Hepatocyte (in vitro differentiated cells): ENCODE data around the gene SYN1. TPM values are rescaled to one million over a fixed set of nuclear protein-coding genes. Genes with fewer than 3 reads are reported as not detected.

Experiments used
- DNase-seq: peaks from one replicate; pipeline ENCODE4 v3.0.0-alpha.2; 2016; ENCODE audit warnings: low spot score
- H2AFZ ChIP-seq: fragments of 200-600 bp; sonication (generic); 2 replicates; pipeline ENCODE4 v1.6.0; 2016; ENCODE audit warnings: antibody characterized with exemption, mild to moderate bottlenecking
- H3K27ac ChIP-seq: fragments of 200-600 bp; sonication (generic); 2 replicates; pipeline ENCODE4 v1.5.1; 2016; ENCODE audit warnings: mild to moderate bottlenecking
- H3K27me3 ChIP-seq: fragments of 200-600 bp; sonication (generic); 2 replicates; pipeline ENCODE4 v1.6.1; 2016
- H3K36me3 ChIP-seq: fragments of 200-600 bp; sonication (generic); replicated peaks from 2 replicates; pipeline ENCODE4 v1.5.1; 2016; ENCODE audit warnings: low read depth; ENCODE audit not compliant: insufficient read depth
- H3K4me1 ChIP-seq: fragments of 200-600 bp; sonication (generic); 2 replicates; pipeline ENCODE4 v1.5.1; 2016; ENCODE audit warnings: mild to moderate bottlenecking, moderate library complexity; ENCODE audit not compliant: insufficient read depth
- H3K4me2 ChIP-seq: fragments of 200-600 bp; sonication (generic); 2 replicates; pipeline ENCODE4 v1.6.0; 2016
- H3K4me3 ChIP-seq: fragments of 200-600 bp; sonication (generic); 2 replicates; pipeline ENCODE4 v1.5.1; 2016; ENCODE audit warnings: mild to moderate bottlenecking
- H3K79me2 ChIP-seq: fragments of 200-600 bp; sonication (generic); 2 replicates; pipeline ENCODE4 v1.6.0; 2017; ENCODE audit warnings: mild to moderate bottlenecking
- H3K9me2 ChIP-seq: fragments of 200-600 bp; sonication (generic); replicated peaks from 2 replicates; pipeline ENCODE4 v1.6.0; 2017; ENCODE audit warnings: mild to moderate bottlenecking; ENCODE audit not compliant: insufficient read depth
- H3K9me3 ChIP-seq: fragments of 200-600 bp; sonication (generic); 2 replicates; pipeline ENCODE4 v1.5.1; 2016; ENCODE audit warnings: low read depth, mild to moderate bottlenecking
- H4K20me1 ChIP-seq: fragments of 200-600 bp; sonication (generic); 2 replicates; pipeline ENCODE4 v1.6.0; 2016; ENCODE audit warnings: mild to moderate bottlenecking; ENCODE audit not compliant: insufficient read depth, poor library complexity, severe bottlenecking
- EZH2 ChIP-seq: fragments of 200-600 bp; sonication (generic); IDR thresholded peaks from 2 replicates; pipeline ENCODE4 v1.6.1; 2016; ENCODE audit warnings: antibody characterized with exemption, mild to moderate bottlenecking, borderline replicate concordance
- EZH2phosphoT487 ChIP-seq: fragments of 200-600 bp; sonication (generic); IDR thresholded peaks from one replicate; pipeline ENCODE4 v1.6.1; 2018; ENCODE audit warnings: antibody characterized with exemption, mild to moderate bottlenecking, low read depth, moderate library complexity; ENCODE audit not compliant: unreplicated experiment, severe bottlenecking
- WGBS: methylation state at CpG from one replicate; pipeline ENCODE4 v1.1.6; 2016; ENCODE audit warnings: low lambda C conversion rate; ENCODE audit errors: missing lambda C conversion rate; 5-methylcytosine and 5-hydroxymethylcytosine counted together
- polyA plus RNA-seq: library from polyadenylated mRNA; unstranded; fragments of >200 nt; fragmentation: Nextera tagmentation; extraction: Ambion mirVana; gene quantifications from 2 replicates; pipeline ENCODE4 v1.2.1, GENCODE V29; 2016
- total RNA-seq: library from RNA; depleted of rRNA; stranded (reverse); fragments of >200 nt; gene quantifications from 2 replicates; pipeline ENCODE4 v1.2.3, GENCODE V29; 2014
- TF ChIP-seq, protein P1 (sequence below): fragments of 200-600 bp; sonication (generic); IDR thresholded peaks from 2 replicates; pipeline ENCODE4 v1.5.1; 2016; ENCODE audit warnings: antibody characterized with exemption, mild to moderate bottlenecking; ENCODE audit not compliant: poor library complexity

The SYN1 gene
- total and polyA plus RNA-seq, 2 experiments from 2014 or later, result 0.43 to 3.7 TPM

GRCh38 chrX:47558436-47558835 is 61.2 kb downstream of the SYN1 start:
- Histone ChIP-seq H2AFZ (no peak overlapping the region), H3K4me2 (no peak overlapping the region), H3K27ac (peak overlapping the region; percentile 10), H3K79me2 (peaks cover 12% of the 10 kb centered on the region), H3K9me2 (no peaks in the 10 kb centered on the region), H3K4me1 (no peaks in the 10 kb centered on the region), H3K4me3 (no peak overlapping the region), H3K36me3 (no peaks in the 10 kb centered on the region), H3K27me3 (no peaks in the 10 kb centered on the region), H3K9me3 (no peaks in the 10 kb centered on the region), H4K20me1 (no peaks in the 10 kb centered on the region)
- TF ChIP-seq EZH2phosphoT487 (no peak), EZH2 (no peak)
- TF ChIP-seq, protein P1, sequence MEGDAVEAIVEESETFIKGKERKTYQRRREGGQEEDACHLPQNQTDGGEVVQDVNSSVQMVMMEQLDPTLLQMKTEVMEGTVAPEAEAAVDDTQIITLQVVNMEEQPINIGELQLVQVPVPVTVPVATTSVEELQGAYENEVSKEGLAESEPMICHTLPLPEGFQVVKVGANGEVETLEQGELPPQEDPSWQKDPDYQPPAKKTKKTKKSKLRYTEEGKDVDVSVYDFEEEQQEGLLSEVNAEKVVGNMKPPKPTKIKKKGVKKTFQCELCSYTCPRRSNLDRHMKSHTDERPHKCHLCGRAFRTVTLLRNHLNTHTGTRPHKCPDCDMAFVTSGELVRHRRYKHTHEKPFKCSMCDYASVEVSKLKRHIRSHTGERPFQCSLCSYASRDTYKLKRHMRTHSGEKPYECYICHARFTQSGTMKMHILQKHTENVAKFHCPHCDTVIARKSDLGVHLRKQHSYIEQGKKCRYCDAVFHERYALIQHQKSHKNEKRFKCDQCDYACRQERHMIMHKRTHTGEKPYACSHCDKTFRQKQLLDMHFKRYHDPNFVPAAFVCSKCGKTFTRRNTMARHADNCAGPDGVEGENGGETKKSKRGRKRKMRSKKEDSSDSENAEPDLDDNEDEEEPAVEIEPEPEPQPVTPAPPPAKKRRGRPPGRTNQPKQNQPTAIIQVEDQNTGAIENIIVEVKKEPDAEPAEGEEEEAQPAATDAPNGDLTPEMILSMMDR, result no peak
- DNase-seq, result no peak
- WGBS, result 54% methylated on average over 3 of the region's 3 CpGs

DNA sequence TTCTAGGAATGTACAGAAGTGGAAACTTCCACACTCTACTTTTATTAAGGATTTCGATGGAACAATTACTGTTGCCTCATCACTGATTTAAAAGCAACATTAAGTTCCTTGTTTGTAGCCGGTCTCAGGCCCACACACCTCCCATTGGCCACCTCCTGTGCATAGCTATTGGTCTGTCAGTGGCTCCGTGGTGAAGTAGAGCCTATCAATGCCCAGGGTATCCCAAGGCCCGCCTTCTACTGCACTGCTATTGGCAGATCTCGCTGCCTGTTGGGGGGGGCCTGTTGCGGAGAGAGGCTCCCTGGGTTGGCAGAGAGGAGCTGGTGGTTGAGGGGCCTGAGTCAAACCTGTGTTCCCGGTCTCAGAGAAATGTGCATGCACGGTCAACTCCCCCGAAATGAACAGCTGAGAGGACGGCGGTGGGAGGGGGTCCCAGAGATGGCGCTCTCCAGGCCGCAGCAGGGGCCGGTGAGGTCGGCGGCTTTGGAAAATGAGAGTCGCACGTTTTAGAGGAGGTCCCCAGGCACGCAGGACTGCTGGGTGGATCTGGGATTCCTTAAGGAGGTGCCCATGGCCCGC is 63.5 kb downstream of the SYN1 start:
- no peaks in the 10 kb centered on the region for H3K36me3 ChIP-seq
- H3K4me2 ChIP-seq, result peak overlapping the region; percentile 72
- H3K27me3 ChIP-seq, result no peaks in the 10 kb centered on the region
- H3K79me2 ChIP-seq, result peaks cover 3% of the 10 kb centered on the region
- no peak for TF ChIP-seq EZH2phosphoT487
- no peak for TF ChIP-seq EZH2
- TF ChIP-seq, protein P1, result no peak
- peak overlapping the region; percentile 51 for H2AFZ ChIP-seq
- H3K9me3 ChIP-seq, result no peaks in the 10 kb centered on the region
- WGBS, result 31% methylated on average over 20 of the region's 20 CpGs
- no peaks in the 10 kb centered on the region for H3K4me1 ChIP-seq
- no peak overlapping the region for H3K4me3 ChIP-seq
- peak; percentile 91 for DNase-seq
- peak overlapping the region; percentile 85 for H3K27ac ChIP-seq
- no peaks in the 10 kb centered on the region for H3K9me2 ChIP-seq
- H4K20me1 ChIP-seq, result no peaks in the 10 kb centered on the region

DNA sequence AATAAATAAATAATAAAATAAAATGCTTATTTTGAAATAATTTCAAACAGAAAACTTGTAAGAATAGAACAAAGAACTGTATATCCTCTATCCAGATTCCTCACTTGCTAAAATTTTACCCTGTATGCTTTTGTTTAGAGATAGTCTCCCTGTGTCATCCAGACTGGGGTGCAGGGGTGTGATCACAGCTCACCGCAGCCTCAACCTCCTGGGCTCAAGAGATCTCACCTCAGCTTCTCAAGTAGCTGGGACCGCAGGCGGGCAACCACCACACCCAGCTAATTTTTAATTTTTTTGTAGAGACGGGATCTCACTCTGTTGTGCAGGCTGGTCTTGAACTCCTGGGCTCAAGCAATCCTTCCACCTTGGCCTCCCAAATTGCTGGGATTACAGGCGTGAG is 76.2 kb downstream of the SYN1 start:
- no peak overlapping the region for H3K27ac ChIP-seq
- H2AFZ ChIP-seq, result no peak overlapping the region
- no peaks in the 10 kb centered on the region for H3K9me2 ChIP-seq
- no peaks in the 10 kb centered on the region for H4K20me1 ChIP-seq
- H3K4me2 ChIP-seq, result no peak overlapping the region
- no peaks in the 10 kb centered on the region for H3K79me2 ChIP-seq
- H3K9me3 ChIP-seq, result no peaks in the 10 kb centered on the region
- H3K4me3 ChIP-seq, result no peak overlapping the region
- 94% methylated on average over 5 of the region's 5 CpGs for WGBS
- H3K36me3 ChIP-seq, result no peaks in the 10 kb centered on the region
- no peaks in the 10 kb centered on the region for H3K27me3 ChIP-seq
- no peaks in the 10 kb centered on the region for H3K4me1 ChIP-seq
- TF ChIP-seq EZH2phosphoT487 (no peak), EZH2 (no peak)
- TF ChIP-seq, protein P1, result no peak
- no peak for DNase-seq
